ENCODE results near the gene HSF5. TPM values are rescaled to one million over a fixed set of nuclear protein-coding genes. Genes with fewer than 3 reads are reported as not detected.
"Not testable (repeated sequence)": the region's sequence is repeated elsewhere in the genome, so short reads cannot be mapped to it uniquely, and the experiment has no call there.

HSF5 gene
- total RNA-seq, 1 donor from 2014 or later, result under 0.01 TPM

GRCh38 chr17:58488428-58488890, 251 bp upstream of the HSF5 start:
- no peak for DNase-seq (ENCODE audit: low read depth in 2 of 2)

- DNase-seq (ENCODE audit: low read depth in 2 of 2), result no peak
Measured at GRCh38 chr17:58484600-58484999, 3.6 kb downstream of the HSF5 start.

GRCh38 chr17:58481798-58482197, 6.4 kb downstream of the HSF5 start:
- DNase-seq (ENCODE audit: low read depth in 2 of 2), result not testable (repeated sequence)

- no peak for DNase-seq (ENCODE audit: low read depth in 2 of 2)
Measured at GRCh38 chr17:58480090-58480489, 8.1 kb downstream of the HSF5 start.

GRCh38 chr17:58476812-58477211, 11.4 kb downstream of the HSF5 start:
- no peak for DNase-seq (ENCODE audit: low read depth in 2 of 2)

GRCh38 chr17:58475985-58476384, 12.2 kb downstream of the HSF5 start:
- no peak for DNase-seq (ENCODE audit: low read depth in 2 of 2)

GRCh38 chr17:58470356-58470755, 17.9 kb downstream of the HSF5 start:
- no peak for DNase-seq (ENCODE audit: low read depth in 2 of 2)

GRCh38 chr17:58468944-58469343, 19.3 kb downstream of the HSF5 start:
- DNase-seq (ENCODE audit: low read depth in 2 of 2), result no peak

- DNase-seq (ENCODE audit: low read depth in 2 of 2), result no peak
Measured at GRCh38 chr17:58455491-58455890, 32.7 kb downstream of the HSF5 start.

- DNase-seq (ENCODE audit: low read depth in 2 of 2), result no peak
Measured at GRCh38 chr17:58452738-58453137, 35.5 kb downstream of the HSF5 start.

GRCh38 chr17:58447039-58447975, 40.9 kb downstream of the HSF5 start:
- DNase-seq (ENCODE audit: low read depth in 2 of 2), result peak; percentile 86 to 87

GRCh38 chr17:58446086-58446485, 42.1 kb downstream of the HSF5 start:
- DNase-seq (ENCODE audit: low read depth in 2 of 2), result no peak

- DNase-seq (ENCODE audit: low read depth in 2 of 2), result no peak
Measured at GRCh38 chr17:58436805-58437239, 51.4 kb downstream of the HSF5 start.

GRCh38 chr17:58436245-58436644, 52.0 kb downstream of the HSF5 start:
- no peak for DNase-seq (ENCODE audit: low read depth in 2 of 2)

GRCh38 chr17:58432806-58433573, 55.2 kb downstream of the HSF5 start:
- DNase-seq (ENCODE audit: low read depth in 2 of 2), result no peak

GRCh38 chr17:58427807-58428206, 60.4 kb downstream of the HSF5 start:
- DNase-seq (ENCODE audit: low read depth in 2 of 2), result no peak

- DNase-seq (ENCODE audit: low read depth in 2 of 2), result no peak
Measured at GRCh38 chr17:58421711-58422110, 66.5 kb downstream of the HSF5 start.

- DNase-seq (ENCODE audit: low read depth in 2 of 2), result no peak
Measured at GRCh38 chr17:58420827-58421226, 67.4 kb downstream of the HSF5 start.

GRCh38 chr17:58417300-58418092, 70.7 kb downstream of the HSF5 start, which contains the start of gene RNF43:
Gene RNF43 (minus strand): TSS chr17:58417534. CDS start chr17:58415577, 1,957 bp downstream.
- DNase-seq (ENCODE audit: low read depth in 2 of 2), result peak; percentile 75 to 83

GRCh38 chr17:58416937-58417299, 71.3 kb downstream of the HSF5 start:
- no peak for DNase-seq (ENCODE audit: low read depth in 2 of 2)

- no peak for DNase-seq (ENCODE audit: low read depth in 2 of 2)
Measured at GRCh38 chr17:58416396-58416795, 71.8 kb downstream of the HSF5 start.

Data from lung microvascular endothelial cell (primary cell).